Smooth muscle cell (in vitro differentiated cells): ENCODE results near the gene SLC25A21. TPM values are rescaled to one million over a fixed set of nuclear protein-coding genes. Genes with fewer than 3 reads are reported as not detected.
"Not testable (repeated sequence)": the region's sequence is repeated elsewhere in the genome, so short reads cannot be mapped to it uniquely, and the experiment has no call there.

Source experiments
- DNase-seq: peaks from one replicate; lab custom pipeline; 2025; ENCODE audit not compliant: unreplicated experiment; lab: John Stamatoyannopoulos, UW
- H2AFZ ChIP-seq: fragments of 200-600 bp; sonication (generic); 2 replicates; pipeline ENCODE4 v1.6.0; 2016; ENCODE audit warnings: antibody characterized with exemption, low read depth, mild to moderate bottlenecking
- H3F3A ChIP-seq: fragments of 200-600 bp; sonication (generic); 2 replicates; pipeline ENCODE4 v1.6.0; 2017; ENCODE audit warnings: antibody characterized with exemption, low read depth
- H3K27ac ChIP-seq: fragments of 200-600 bp; sonication (generic); 2 replicates; pipeline ENCODE4 v1.5.1; 2016; ENCODE audit warnings: low read depth, mild to moderate bottlenecking
- H3K27me3 ChIP-seq: fragments of 200-600 bp; sonication (generic); 2 replicates; pipeline ENCODE4 v1.6.1; 2016; ENCODE audit warnings: low read depth, mild to moderate bottlenecking
- H3K36me3 ChIP-seq: fragments of 200-600 bp; sonication (generic); 2 replicates; pipeline ENCODE4 v1.5.1; 2016; ENCODE audit warnings: low read depth
- H3K4me1 ChIP-seq: fragments of 200-600 bp; sonication (generic); 2 replicates; pipeline ENCODE4 v1.5.1; 2016; ENCODE audit warnings: low read depth
- H3K4me2 ChIP-seq: fragments of 200-600 bp; sonication (generic); 2 replicates; pipeline ENCODE4 v1.6.0; 2016; ENCODE audit warnings: mild to moderate bottlenecking
- H3K4me3 ChIP-seq: fragments of 200-600 bp; sonication (generic); 2 replicates; pipeline ENCODE4 v1.5.1; 2016; ENCODE audit warnings: mild to moderate bottlenecking
- H3K79me2 ChIP-seq: fragments of 200-600 bp; sonication (generic); 2 replicates; pipeline ENCODE4 v1.6.0; 2016; ENCODE audit warnings: low read depth, mild to moderate bottlenecking
- H3K9ac ChIP-seq: fragments of 200-600 bp; sonication (generic); 2 replicates; pipeline ENCODE4 v1.6.0; 2016; ENCODE audit warnings: low read depth
- H3K9me3 ChIP-seq: fragments of 200-600 bp; sonication (generic); replicated peaks from 2 replicates; pipeline ENCODE4 v1.5.1; 2016; ENCODE audit warnings: low read depth
- H4K20me1 ChIP-seq: fragments of 200-600 bp; sonication (generic); 2 replicates; pipeline ENCODE4 v1.6.0; 2016; ENCODE audit warnings: low read depth
- CTCF ChIP-seq: fragments of 200-600 bp; sonication (generic); IDR thresholded peaks from 2 replicates; pipeline ENCODE4 v1.5.1; 2017; ENCODE audit warnings: borderline replicate concordance, mild to moderate bottlenecking, antibody characterized with exemption; ENCODE audit not compliant: insufficient read depth, poor library complexity, severe bottlenecking
- WGBS: methylation state at CpG from one replicate; pipeline ENCODE4 v1.1.7; 2016; ENCODE audit warnings: low lambda C conversion rate; 5-methylcytosine and 5-hydroxymethylcytosine counted together
- polyA plus RNA-seq: library from polyadenylated mRNA; unstranded; fragments of >200 nt; fragmentation: Nextera tagmentation; extraction: Ambion mirVana; gene quantifications from 2 replicates; pipeline ENCODE4 v1.2.1, GENCODE V29; 2016
- total RNA-seq: library from RNA; depleted of rRNA; stranded (reverse); fragments of >200 nt; gene quantifications from 2 replicates; pipeline ENCODE4 v1.2.3, GENCODE V29; 2014

The SLC25A21 gene
- total and polyA plus RNA-seq, 2 experiments from 2014 or later = 1.1 TPM; not detected in 1

- Histone ChIP-seq H3K36me3 (no peaks in the 10 kb centered on the region), H3K27me3 (no peaks in the 10 kb centered on the region), H3K9ac (no peak overlapping the region), H3K27ac (no peak overlapping the region), H3K79me2 (no peaks in the 10 kb centered on the region), H3K9me3 (no peaks in the 10 kb centered on the region), H4K20me1 (no peaks in the 10 kb centered on the region), H3K4me2 (no peak overlapping the region), H3K4me3 (no peak overlapping the region), H3K4me1 (no peaks in the 10 kb centered on the region), H2AFZ (no peak overlapping the region), H3F3A (no peaks in the 10 kb centered on the region)
- peak; percentile 22 for TF ChIP-seq CTCF
- DNase-seq = no peak
- 60% methylated on average over 3 of the region's 3 CpGs for WGBS
These were observed 309.1 kb downstream of the SLC25A21 start for GRCh38 chr14:36863271-36863670.

- H2AFZ ChIP-seq, H3K4me2 ChIP-seq, H3K79me2 ChIP-seq, DNase-seq, H4K20me1 ChIP-seq, H3K9ac ChIP-seq, H3K36me3 ChIP-seq, H3K4me1 ChIP-seq, H3K27ac ChIP-seq, H3F3A ChIP-seq, H3K4me3 ChIP-seq, H3K27me3 ChIP-seq, H3K9me3 ChIP-seq: not testable (repeated sequence)
These were observed 310.2 kb downstream of the SLC25A21 start for GRCh38 chr14:36862237-36862636.

- H2AFZ ChIP-seq = no peak overlapping the region
- no peaks in the 10 kb centered on the region for H4K20me1 ChIP-seq
- H3K9ac ChIP-seq = no peak overlapping the region
- no peaks in the 10 kb centered on the region for H3K9me3 ChIP-seq
- DNase-seq = no peak
- no peak overlapping the region for H3K4me3 ChIP-seq
- H3K79me2 ChIP-seq = no peaks in the 10 kb centered on the region
- no peak overlapping the region for H3K27ac ChIP-seq
- no peak for TF ChIP-seq CTCF
- no peaks in the 10 kb centered on the region for H3K27me3 ChIP-seq
- no peaks in the 10 kb centered on the region for H3K36me3 ChIP-seq
- H3K4me1 ChIP-seq = no peaks in the 10 kb centered on the region
- H3K4me2 ChIP-seq = no peak overlapping the region
- H3F3A ChIP-seq = no peaks in the 10 kb centered on the region
These were observed 311.6 kb downstream of the SLC25A21 start for GRCh38 chr14:36860831-36861230.

GRCh38 chr14:36859119-36859518 is 313.3 kb downstream of the SLC25A21 start:
- DNase-seq = no peak
- no peaks in the 10 kb centered on the region for H3K27me3 ChIP-seq
- 90% methylated on average over 3 of the region's 3 CpGs for WGBS
- no peaks in the 10 kb centered on the region for H3K36me3 ChIP-seq
- H3K9me3 ChIP-seq = no peaks in the 10 kb centered on the region
- no peak overlapping the region for H3K9ac ChIP-seq
- H2AFZ ChIP-seq = no peak overlapping the region
- no peaks in the 10 kb centered on the region for H3K4me1 ChIP-seq
- H3F3A ChIP-seq = no peaks in the 10 kb centered on the region
- H3K79me2 ChIP-seq = no peaks in the 10 kb centered on the region
- TF ChIP-seq CTCF = no peak
- no peak overlapping the region for H3K27ac ChIP-seq
- H3K4me2 ChIP-seq = no peak overlapping the region
- no peak overlapping the region for H3K4me3 ChIP-seq
- H4K20me1 ChIP-seq = no peaks in the 10 kb centered on the region
